Ureter (tissue), 1 donor: ENCODE results near the gene FAM20A. TPM values are rescaled to one million over a fixed set of nuclear protein-coding genes. Genes with fewer than 3 reads are reported as not detected.
"Not testable (repeated sequence)": the region's sequence is repeated elsewhere in the genome, so short reads cannot be mapped to it uniquely, and the experiment has no call there.

Experiments used
- DNase-seq: peaks from one replicate; pipeline ENCODE4 v3.0.0-alpha.2; 2020; ENCODE audit warnings: low spot score
- total RNA-seq: library from RNA; stranded (reverse); gene quantifications from one replicate; pipeline ENCODE4 v1.2.4, GENCODE V29; 2023
- donor health status: DM: yes; HTN: yes; CAD: no.

Gene FAM20A
- total RNA-seq, 1 donor from 2014 or later = 13.8 TPM

DNA sequence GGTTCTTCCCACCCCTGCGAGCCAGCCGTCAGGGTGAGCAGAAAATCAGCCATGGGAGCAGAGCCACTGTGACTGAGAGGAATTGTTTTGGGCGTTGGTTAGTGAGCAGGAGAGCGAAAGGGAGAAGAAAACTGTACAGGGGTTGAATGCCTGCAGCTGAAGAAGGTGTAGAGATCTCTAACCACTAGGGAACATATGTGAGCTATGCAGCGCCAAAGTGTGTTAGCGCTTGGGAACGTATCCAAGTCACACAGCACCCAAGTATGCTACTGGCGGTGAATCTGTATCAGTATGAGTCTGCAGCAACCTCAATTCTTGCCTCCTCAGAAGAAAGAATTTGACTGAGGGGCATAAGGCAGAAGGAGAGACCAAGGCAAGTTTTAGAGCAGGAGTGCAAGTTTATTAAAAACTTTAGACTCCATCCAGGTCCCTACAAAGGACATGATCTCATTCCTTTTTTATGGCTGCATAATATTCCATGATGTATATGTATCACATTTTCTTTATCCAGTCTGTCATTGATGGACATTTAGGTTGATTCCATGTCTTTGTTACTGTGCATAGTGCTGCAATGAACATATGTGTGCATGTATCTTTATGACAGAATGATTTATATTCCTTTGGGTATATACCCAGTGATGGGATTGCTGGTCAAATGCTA lies 108.6 kb downstream of the FAM20A start:
- DNase-seq = not testable (repeated sequence)

DNA sequence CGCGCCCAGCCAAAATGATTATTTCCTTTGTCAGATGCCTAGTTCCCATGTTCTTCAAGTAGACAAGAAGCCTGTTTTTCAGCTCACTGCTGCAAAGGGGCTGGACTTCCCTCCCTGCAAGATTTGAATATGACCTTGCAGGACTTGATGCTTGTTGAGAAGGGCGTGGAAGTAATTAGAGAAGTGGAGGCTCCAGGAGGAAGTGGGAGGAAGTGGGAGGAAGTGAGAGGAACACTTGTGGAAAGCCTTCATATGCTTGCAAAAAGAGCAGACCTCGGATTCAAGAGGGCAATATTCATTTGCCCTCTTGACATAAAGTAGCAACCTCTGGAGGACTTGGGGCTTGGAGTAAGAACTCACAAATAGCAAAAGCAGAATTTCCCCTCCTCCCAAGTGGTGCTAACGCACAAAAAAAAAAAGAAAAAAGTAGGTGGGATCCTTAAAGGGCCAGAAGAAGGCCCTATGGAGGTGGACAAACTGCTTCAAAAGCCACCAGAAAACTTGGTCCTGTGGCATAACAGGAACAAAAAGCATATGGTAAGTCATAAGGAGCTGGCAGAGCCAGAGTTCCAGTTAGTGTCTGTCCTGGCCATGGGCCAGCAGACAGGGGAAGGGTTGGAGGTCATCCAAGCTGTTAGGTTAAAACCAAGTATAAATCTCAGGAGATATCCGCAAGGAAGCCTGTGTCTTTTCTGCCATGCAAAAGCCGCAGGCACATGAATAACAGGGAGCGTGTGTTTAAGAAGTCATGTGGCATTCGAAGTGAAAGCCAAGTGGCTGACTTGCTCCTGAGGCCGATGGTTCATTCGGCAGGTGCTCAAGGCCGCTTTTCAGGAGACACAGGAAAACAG lies 109.6 kb downstream of the FAM20A start:
- DNase-seq = no peak

DNA sequence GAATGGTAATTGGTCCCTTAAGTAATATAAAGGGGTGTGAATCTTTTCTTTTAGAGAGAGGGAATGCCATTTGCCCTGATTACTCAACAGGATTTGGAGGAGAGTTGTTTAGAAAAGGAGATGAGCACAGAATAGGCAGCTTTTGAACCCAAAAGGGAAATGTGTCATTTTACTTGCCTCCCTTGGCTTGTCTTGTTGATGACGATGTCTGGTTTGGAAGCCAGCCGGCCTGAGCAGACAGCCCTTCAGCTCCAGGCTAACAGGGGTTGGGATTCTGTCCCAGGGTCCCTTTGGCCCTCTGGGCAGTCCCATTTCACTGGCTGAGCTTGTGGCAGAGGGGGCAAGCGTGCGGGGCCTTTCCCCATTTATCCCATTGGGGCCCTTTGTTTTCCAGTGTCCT lies 111.2 kb downstream of the FAM20A start:
- DNase-seq = no peak

Other genes with a start within 250 kb of the FAM20A start
- gene WIPI1, start 143.9 kb downstream of the FAM20A start, total RNA-seq = 43.6 TPM
- gene PRKAR1A, start 88.9 kb downstream of the FAM20A start, total RNA-seq = 290 TPM